ELR (cell line): ENCODE data around the gene CASD1.

ENCODE experiments used
- DNase-seq: peaks from one replicate; pipeline ENCODE4 v3.0.0-alpha.2; 2015; ENCODE audit warnings: low read depth

CASD1 gene

GRCh38 chr7:94512735-94513564 lies 3.3 kb downstream of the CASD1 start:
- no peak for DNase-seq

- DNase-seq: no peak
Measured at GRCh38 chr7:94513565-94513860, 3.9 kb downstream of the CASD1 start.

- no peak for DNase-seq
Measured at GRCh38 chr7:94514140-94514889, 4.7 kb downstream of the CASD1 start.

DNA sequence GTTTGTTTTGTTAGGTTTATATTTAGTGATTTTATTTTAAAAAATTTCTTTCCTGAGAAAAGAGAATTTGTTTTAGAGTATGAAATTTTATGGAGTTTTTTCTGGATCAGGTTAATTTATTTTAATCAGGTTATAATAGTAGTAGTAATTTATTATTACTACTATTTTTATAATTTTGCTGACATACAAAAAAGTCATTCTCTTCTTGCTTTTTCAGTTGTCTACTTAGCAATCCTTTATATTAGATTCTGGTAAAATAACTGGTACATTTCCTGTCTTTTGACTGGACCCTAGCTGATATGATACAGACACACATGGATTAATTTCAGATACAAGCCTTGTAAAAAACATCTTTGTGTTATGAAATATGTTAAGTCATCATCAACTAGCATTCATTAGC lies 5.3 kb downstream of the CASD1 start:
- DNase-seq: no peak

GRCh38 chr7:94525923-94526322 lies 16.3 kb downstream of the CASD1 start:
- DNase-seq: no peak

DNA sequence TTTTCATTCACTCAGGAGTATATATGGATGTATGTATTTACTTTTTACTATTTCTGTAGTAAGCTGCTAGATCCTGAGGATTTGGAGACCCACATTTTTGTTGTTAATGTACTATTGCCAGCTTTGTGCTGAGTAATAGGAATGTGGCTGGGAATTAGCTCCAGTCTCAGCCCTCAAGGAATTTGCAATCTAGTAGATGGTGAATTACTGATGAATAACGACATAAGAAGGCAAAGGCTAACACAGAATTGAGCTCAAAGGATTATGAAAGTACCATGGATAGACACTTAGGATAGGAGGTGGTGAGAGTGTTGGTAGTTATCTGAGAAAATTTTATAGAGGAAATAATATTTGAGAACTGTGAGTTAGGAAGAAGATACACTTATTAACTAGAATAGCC lies 19.9 kb downstream of the CASD1 start:
- peak; percentile 56 for DNase-seq

DNA sequence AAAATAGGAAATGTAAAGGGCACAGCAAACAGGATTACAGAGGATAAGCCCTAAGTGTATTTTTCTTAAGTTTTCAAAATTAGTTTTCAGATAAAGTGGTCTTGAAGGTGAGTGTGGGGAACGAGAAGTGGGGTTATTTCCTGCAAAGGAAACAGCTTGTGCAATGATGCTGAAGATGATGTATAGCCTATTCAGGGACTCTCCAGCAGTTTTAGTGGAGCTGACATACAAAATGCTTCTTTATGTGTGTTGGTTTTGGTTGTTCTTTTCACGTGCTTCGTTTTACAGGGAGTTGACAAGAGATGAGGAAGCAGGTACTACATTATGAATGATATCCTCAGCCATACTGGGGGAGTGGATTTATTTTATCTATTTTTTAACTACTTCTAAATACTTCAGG lies 20.5 kb downstream of the CASD1 start:
- no peak for DNase-seq

DNA sequence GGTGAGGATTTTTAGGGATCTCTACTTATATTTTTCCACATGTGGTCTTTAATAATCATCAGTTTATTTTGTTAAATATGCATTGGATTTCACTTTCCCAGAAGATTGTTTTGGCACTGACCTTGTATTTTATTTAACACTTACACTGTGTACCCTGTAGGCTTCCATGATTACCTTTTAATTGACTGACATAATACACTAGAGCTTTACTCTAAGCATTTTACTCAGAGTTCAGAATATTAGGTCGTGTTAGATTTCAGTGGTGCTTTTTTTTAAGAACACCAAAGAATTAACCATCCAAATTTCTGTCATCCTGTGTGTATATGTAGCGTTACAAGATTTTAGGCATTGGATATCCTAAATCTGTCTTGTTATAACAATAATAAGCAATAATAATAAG lies 23.1 kb downstream of the CASD1 start:
- no peak for DNase-seq

GRCh38 chr7:94540428-94540827 lies 30.8 kb downstream of the CASD1 start:
- no peak for DNase-seq

- DNase-seq: no peak
Measured at GRCh38 chr7:94547126-94547525, 37.5 kb downstream of the CASD1 start.

- DNase-seq: no peak
Measured at GRCh38 chr7:94556028-94556427, 46.4 kb downstream of the CASD1 start.

GRCh38 chr7:94557215-94557614 lies 47.6 kb downstream of the CASD1 start:
- no peak for DNase-seq

DNA sequence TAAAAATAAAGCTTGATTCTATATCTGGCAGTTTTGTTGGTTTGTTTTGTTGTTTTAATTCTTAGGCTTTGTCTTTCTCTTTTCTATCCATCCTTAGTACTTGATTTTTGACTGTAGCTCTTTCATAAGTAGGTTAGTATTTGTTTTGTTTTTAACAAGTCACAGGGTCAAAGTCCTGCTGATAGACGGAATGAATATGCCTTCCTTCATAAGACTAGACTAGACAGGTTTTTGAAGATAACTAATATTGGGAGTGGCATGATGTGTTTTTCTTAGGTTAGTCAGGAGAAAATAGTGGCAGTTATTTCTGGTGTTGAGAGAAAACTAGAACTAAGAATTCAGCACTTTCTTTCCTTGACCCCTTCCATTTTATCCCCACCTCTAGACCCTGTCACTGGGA lies 50.4 kb downstream of the CASD1 start:
- no peak for DNase-seq

- peak; percentile 87 for DNase-seq
Measured at GRCh38 chr7:94561841-94562514, 52.4 kb downstream of the CASD1 start.

DNA sequence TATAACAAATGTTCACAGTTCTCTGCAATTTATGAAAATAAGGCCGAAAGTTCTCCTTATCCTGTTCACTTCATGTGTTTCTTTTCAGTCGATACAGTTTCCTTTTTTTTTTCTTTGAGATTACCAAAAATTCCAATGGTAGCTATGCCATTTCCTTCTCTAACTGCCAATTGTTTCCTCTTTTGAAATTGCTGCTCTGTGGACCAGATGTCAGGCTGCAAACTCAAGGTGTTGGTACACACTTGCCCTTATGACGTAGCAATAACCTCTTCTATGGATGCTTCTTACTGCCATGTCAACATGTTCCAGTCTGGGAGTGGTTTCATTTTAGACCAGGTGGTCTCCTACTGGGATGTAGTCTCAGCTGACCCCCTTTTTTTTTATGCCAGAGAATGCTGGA lies 52.9 kb downstream of the CASD1 start:
- peak; percentile 59 for DNase-seq

GRCh38 chr7:94565247-94565894 lies 55.8 kb downstream of the CASD1 start:
- no peak for DNase-seq

DNA sequence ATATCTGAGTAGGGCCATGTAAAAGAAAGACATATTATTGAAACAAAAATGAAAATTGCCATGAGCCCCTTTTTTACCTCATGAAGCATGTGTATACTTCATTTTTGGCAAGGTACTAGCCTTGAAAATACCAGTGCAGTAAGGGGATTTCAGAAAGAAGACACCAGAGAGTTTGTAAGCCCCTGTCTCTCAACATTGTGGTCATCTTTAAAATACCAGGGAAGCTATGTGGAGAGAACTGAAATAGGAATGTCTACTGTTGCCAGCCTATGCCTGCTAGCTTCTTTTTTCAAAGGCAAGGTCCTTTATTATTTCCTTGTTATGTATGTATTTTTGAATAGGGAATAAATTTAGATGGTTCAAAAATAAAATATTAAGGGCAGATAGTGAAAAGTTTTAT lies 57.8 kb downstream of the CASD1 start:
- DNase-seq: no peak

DNA sequence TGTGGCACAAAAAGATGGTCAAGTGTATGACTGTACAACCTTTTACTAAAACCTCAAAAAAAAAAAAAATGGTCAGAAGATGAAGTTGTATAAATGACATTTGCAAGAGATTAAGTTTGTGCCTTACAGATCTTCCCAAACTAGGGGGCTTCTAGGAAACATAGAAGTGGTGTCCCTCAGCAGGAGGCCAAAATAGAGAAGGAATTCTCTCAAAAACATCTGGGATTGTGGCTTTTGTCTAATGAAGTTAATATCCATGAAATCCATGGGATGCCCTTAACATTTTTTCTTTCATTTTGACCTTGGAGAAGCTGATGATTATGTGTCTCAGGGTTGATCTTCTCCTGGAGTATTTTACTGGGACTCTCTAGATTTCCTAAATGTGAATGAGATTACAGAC lies 62.2 kb downstream of the CASD1 start:
- no peak for DNase-seq

GRCh38 chr7:94575646-94576045 lies 66.0 kb downstream of the CASD1 start:
- no peak for DNase-seq

- DNase-seq: no peak
Measured at GRCh38 chr7:94576316-94576715, 66.7 kb downstream of the CASD1 start.

DNA sequence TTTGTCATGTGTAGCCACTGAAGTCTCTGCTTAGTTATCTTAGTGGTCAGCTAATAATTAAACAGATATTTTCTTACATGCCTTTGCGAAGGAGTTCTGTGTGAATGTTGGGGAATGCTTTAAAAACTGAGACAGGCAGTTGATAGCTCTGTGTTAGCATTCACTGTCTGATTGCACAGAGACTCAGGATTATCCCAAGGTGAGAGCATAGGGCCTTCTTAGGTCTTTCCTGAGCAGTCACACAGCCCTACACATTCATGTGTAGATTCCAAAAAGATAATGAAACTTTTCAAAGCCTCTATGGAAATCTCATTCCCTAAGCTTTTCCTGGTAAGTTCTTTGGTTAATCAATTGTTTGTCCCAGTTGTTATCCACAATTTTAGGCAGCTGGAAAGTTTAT lies 67.7 kb downstream of the CASD1 start:
- no peak for DNase-seq

DNA sequence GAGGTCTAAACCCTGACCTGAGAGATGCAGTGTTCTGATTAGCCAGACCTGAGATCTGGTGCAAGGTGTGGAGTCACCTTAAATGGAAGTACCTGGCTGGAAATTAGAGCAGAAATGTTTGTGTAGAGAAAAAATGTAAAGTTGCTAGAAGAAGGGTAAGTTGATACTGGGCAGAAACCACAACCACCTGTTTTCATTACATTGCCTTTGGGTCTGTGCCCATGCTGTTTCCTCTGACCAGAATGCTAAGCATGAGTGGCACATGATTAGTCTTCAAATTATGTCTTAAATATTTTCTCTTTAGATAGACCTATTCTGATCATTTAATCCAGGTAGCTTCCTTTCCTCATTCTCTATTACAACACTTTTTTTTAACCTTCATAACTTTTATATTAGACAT lies 69.0 kb downstream of the CASD1 start:
- DNase-seq: no peak

DNA sequence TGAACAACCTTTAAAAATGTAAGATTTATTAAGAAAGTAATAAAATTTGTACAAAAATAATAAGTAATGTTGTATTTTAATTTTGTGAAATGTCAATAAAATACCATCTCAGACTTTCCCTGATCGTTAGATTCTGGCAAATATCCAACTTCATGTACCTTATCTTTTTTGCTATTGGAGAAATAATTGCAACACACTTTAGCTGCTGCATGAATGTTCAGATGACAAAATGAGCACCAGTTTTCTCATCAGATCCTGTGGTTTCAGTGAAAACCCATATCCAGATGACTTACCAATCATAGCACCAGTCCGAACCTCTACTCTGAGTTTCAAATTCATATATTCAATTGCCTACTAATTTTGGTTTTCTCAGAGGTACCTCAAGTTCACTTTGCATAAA lies 69.9 kb downstream of the CASD1 start:
- DNase-seq: no peak
